Sigmoid colon (tissue), 7 donors: Measurements from ENCODE around the gene SPRYD4. TPM values are rescaled to one million over a fixed set of nuclear protein-coding genes. Genes with fewer than 3 reads are reported as not detected.

ENCODE experiments used
- DNase-seq: peaks from one replicate; pipeline ENCODE4 v3.0.0-alpha.2; 2019
- H3K27ac ChIP-seq, 4 donors: fragments of 200-600 bp; sonication (generic); one replicate each; pipeline ENCODE4 v1.5.1; 2016 to 2019; ENCODE audit warnings: mild to moderate bottlenecking in 1 of 4
- H3K27me3 ChIP-seq, 3 donors: fragments of 200-600 bp; sonication (generic); one replicate each; pipeline ENCODE4 v1.5.1; 2019; ENCODE audit warnings: mild to moderate bottlenecking in 1 of 3
- H3K36me3 ChIP-seq, 4 donors: fragments of 200-600 bp; sonication (generic); one replicate each; pipeline ENCODE4 v1.5.1; 2016 to 2019
- H3K4me1 ChIP-seq, 4 donors: fragments of 200-600 bp; sonication (generic); one replicate each; pipeline ENCODE4 v1.5.1; 2017 to 2019
- H3K4me3 ChIP-seq, 4 donors: fragments of 200-600 bp; sonication (generic); one replicate each; pipeline ENCODE4 v1.5.1; 2017 to 2019; ENCODE audit warnings: mild to moderate bottlenecking in 2 of 4, moderate library complexity in 1 of 4
- H3K9me3 ChIP-seq, 4 donors: fragments of 200-600 bp in 3 of 4; sonication (generic) in 3 of 4; one replicate each; pipeline versions ENCODE4 v1.5.1 to v1.6.1; 2013 to 2019
- EP300 ChIP-seq, 4 donors: sonication (generic); formaldehyde crosslinking; IDR thresholded peaks; one replicate each; pipeline ENCODE4 v1.6.1; 2017; ENCODE audit warnings: antibody characterized with exemption in 4 of 4
- POLR2A ChIP-seq, 2 donors: fragments of 450-650 bp; IDR thresholded peaks; one replicate each; pipeline ENCODE4 v1.6.1; 2016; ENCODE audit warnings: antibody characterized with exemption in 2 of 2, mild to moderate bottlenecking in 2 of 2, moderate library complexity in 2 of 2
- POLR2AphosphoS5 ChIP-seq, 4 donors: sonication (generic); formaldehyde crosslinking; IDR thresholded peaks; one replicate each; pipeline ENCODE4 v1.6.1; 2017; ENCODE audit warnings: antibody characterized with exemption in 4 of 4
- WGBS, 2 donors: extraction: QIAGEN DNeasy Blood & Tissue Kit; methylation state at CpG; one replicate each; pipeline ENCODE4 v1.1.7; 2013; 5-methylcytosine and 5-hydroxymethylcytosine counted together
- intact Hi-C: fragments of 100-400 bp; cut with DNase I; formaldehyde crosslinking; loops from one replicate; pipeline ENCODE4 v1.15.1; 2023
- polyA plus RNA-seq, 3 donors: library from polyadenylated mRNA; stranded (reverse); fragments of 200-250 nt; gene quantifications; one replicate each; pipeline ENCODE4 v1.2.3, GENCODE V29; 2013
- total RNA-seq, 4 donors: library from RNA; depleted of rRNA; stranded (reverse); fragments of >200 nt; gene quantifications; one replicate each; pipeline ENCODE4 v1.1.0, GENCODE V29; 2016
- TF ChIP-seq, protein P1 (sequence below), 4 experiments: fragments of 450-650 bp in 3 of 4; fragments of 200-600 bp in 1 of 4; IDR thresholded peaks; one replicate each; pipeline ENCODE4 v1.5.1; 2016 to 2019; ENCODE audit warnings: antibody characterized with exemption in 4 of 4, mild to moderate bottlenecking in 3 of 4, moderate library complexity in 2 of 4
- donor health status: healthy with polysubstance abuse.
- donor health status: Bipolar disorder and iron deficiency.
- donor health status: healthy.

Gene SPRYD4
- total and polyA plus RNA-seq, 7 donors = 1.7 to 4.6 (median 3.0) TPM

DNA sequence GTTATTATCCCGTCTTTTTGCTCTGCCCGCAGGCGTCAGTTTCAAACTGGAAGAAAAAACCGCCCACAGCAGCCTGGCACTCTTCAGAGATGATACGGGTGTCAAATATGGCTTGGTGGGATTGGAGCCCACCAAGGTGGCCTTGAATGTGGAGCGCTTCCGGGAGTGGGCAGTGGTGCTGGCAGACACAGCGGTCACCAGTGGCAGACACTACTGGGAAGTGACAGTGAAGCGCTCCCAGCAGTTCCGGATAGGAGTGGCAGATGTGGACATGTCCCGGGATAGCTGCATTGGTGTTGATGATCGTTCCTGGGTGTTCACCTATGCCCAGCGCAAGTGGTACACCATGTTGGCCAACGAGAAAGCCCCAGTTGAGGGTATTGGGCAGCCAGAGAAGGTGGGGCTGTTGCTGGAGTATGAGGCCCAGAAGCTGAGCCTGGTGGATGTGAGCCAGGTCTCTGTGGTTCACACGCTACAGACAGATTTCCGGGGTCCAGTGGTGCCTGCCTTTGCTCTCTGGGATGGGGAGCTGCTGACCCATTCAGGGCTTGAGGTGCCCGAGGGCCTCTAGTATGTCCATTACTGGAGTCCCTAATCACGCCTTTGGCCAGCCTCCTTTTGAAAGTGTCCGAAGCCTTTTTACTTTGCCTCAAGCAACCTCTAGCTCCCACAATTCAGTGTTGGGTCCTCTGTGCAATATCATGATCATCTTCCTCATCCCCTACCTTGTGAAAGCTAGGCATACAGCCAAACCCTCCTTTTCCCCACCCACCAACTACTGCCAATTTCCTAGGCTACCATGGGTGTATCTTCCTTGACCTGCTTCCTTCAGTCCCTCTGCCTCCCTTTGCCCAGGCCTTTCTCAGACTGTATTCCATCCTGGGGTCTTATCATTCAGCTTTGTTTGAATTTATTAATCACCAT is 891 bp downstream of the SPRYD4 start:
- Histone ChIP-seq H3K4me3 (peak overlapping the region; percentile 64 to 80 (median 74)), H3K36me3 (no peaks in the 10 kb centered on the region), H3K27me3 (no peaks in the 10 kb centered on the region), H3K27ac (peak overlapping the region; percentile 84 to 90 (median 86)), H3K4me1 (peaks cover 0 to 19% (median 16%) of the 10 kb centered on the region in 4 donors), H3K9me3 (no peaks in the 10 kb centered on the region)
- WGBS, 2 donors = 28 to 44% methylated on average over 19 of the region's 19 CpGs
- DNase-seq = peak; percentile 69
- TF ChIP-seq, protein P1, sequence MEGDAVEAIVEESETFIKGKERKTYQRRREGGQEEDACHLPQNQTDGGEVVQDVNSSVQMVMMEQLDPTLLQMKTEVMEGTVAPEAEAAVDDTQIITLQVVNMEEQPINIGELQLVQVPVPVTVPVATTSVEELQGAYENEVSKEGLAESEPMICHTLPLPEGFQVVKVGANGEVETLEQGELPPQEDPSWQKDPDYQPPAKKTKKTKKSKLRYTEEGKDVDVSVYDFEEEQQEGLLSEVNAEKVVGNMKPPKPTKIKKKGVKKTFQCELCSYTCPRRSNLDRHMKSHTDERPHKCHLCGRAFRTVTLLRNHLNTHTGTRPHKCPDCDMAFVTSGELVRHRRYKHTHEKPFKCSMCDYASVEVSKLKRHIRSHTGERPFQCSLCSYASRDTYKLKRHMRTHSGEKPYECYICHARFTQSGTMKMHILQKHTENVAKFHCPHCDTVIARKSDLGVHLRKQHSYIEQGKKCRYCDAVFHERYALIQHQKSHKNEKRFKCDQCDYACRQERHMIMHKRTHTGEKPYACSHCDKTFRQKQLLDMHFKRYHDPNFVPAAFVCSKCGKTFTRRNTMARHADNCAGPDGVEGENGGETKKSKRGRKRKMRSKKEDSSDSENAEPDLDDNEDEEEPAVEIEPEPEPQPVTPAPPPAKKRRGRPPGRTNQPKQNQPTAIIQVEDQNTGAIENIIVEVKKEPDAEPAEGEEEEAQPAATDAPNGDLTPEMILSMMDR (IDR thresholded peaks at IDR 0.05) = no peak
- no peak for TF ChIP-seq EP300 (IDR thresholded peaks at IDR 0.05)
- intact Hi-C loops = loop anchor here (5.0 to 10.0 kb wide), 4 partner anchors 137 to 344 kb away; partner anchors contain the start of genes CNPY2, ESYT1 and PAN2

DNA sequence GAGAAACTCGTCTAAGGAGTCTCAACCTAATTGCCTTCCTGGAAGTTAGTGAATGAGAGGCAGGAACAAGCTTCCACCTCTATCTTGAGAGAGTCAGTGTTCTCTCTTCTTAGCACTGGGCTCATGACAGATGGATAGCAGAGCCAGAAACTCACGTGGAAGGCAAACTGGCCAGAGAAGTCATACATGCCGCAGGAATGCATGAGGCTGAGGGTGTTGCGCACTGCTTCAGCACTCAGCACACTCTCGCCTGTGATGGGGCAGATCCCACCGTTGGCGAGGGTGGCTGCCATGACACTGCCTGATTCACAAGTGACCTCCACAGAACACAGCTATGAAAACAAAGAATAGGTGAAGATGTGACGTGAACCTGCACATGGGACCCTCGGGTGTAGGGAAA is 6.0 kb downstream of the SPRYD4 start:
- Histone ChIP-seq H3K27ac (no peak overlapping the region), H3K9me3 (no peaks in the 10 kb centered on the region), H3K4me1 (peaks cover 0 to 13% (median 5%) of the 10 kb centered on the region in 4 donors), H3K27me3 (no peaks in the 10 kb centered on the region), H3K36me3 (no peaks in the 10 kb centered on the region), H3K4me3 (no peak overlapping the region)
- intact Hi-C loops = no loop called here
- TF ChIP-seq POLR2AphosphoS5 (IDR thresholded peaks at IDR 0.05) = no peak
- TF ChIP-seq EP300 (IDR thresholded peaks at IDR 0.05) = no peak
- TF ChIP-seq POLR2A (IDR thresholded peaks at IDR 0.05) = no peak
- TF ChIP-seq, protein P1 (IDR thresholded peaks at IDR 0.05) = no peak
- 94 to 95% methylated on average over 9 of the region's 9 CpGs for WGBS, 2 donors
- no peak for DNase-seq

DNA sequence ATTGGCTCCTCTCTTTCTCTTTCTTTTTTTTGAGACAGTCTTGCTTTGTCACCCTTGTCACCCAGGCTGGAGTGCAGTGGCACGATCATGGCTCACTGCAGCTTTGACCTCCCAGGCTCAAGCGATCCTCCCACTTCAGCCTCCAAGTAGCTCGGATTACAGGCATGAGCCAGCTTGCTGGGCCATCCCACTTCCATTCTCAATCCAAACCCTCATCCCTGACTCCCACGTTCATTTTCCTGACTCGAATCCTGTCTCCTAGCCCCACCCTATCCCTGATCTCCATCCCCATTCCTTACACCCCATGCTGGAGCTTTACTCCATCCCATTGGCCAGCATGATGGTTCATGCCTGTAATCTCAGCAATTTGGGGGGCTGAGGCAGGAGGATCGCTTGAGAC is 7.8 kb downstream of the SPRYD4 start:
- intact Hi-C loops = no loop called here
- Histone ChIP-seq H3K4me3 (no peak overlapping the region), H3K27me3 (no peaks in the 10 kb centered on the region), H3K36me3 (no peaks in the 10 kb centered on the region), H3K27ac (no peak overlapping the region), H3K4me1 (no peaks in the 10 kb centered on the region), H3K9me3 (no peaks in the 10 kb centered on the region)
- no peak for DNase-seq
- TF ChIP-seq POLR2AphosphoS5 (IDR thresholded peaks at IDR 0.05) = no peak
- no peak for TF ChIP-seq POLR2A (IDR thresholded peaks at IDR 0.05)
- TF ChIP-seq, protein P1 (IDR thresholded peaks at IDR 0.05) = no peak
- WGBS, 2 donors = 87 to 92% methylated on average over 6 of the region's 6 CpGs

DNA sequence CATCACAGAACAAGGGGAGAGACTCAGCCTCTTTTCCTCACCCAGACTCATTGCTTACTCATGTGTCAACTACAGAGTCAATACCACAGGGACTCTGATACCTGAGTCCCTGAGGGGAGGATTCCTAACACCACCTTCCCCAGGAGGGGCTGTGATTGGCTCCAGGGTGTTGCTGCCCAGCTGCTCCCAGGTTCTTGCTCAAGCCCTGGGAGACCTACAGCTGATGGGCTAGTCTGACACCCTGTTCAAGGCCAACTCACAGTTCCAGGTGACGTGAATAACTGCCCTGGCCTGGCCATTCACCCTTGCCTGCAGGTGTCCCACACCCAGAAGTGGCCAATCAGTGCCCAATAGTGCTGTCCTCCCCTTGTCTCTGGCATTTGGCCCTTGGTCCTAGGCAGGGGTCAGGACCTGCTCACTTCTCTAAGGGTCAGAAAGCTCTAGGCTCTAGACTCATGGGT is 8.6 kb downstream of the SPRYD4 start:
- H3K27ac ChIP-seq = no peak overlapping the region
- no peaks in the 10 kb centered on the region for H3K9me3 ChIP-seq
- H3K27me3 ChIP-seq = no peaks in the 10 kb centered on the region
- TF ChIP-seq EP300 (IDR thresholded peaks at IDR 0.05) = no peak
- no peak for TF ChIP-seq POLR2AphosphoS5 (IDR thresholded peaks at IDR 0.05)
- TF ChIP-seq, protein P1 (IDR thresholded peaks at IDR 0.05) = no peak
- no peak for TF ChIP-seq POLR2A (IDR thresholded peaks at IDR 0.05)
- intact Hi-C loops = no loop called here
- no peak for DNase-seq
- H3K36me3 ChIP-seq = no peaks in the 10 kb centered on the region
- H3K4me1 ChIP-seq = no peaks in the 10 kb centered on the region
- whole genome bisulfite sequencing, 2 donors = 84 to 88% methylated on average over 1 of the region's 1 CpG
- no peak overlapping the region for H3K4me3 ChIP-seq
